EH (cell line): ENCODE results near the gene ENTPD2.
"Not testable (repeated sequence)": the region's sequence is repeated elsewhere in the genome, so short reads cannot be mapped to it uniquely, and the experiment has no call there.

ENCODE experiments used
- DNase-seq: peaks from one replicate; pipeline ENCODE4 v3.0.0-alpha.2; 2015; ENCODE audit warnings: low read depth

The ENTPD2 gene

GRCh38 chr9:137015976-137016375 lies 37.9 kb downstream of the ENTPD2 start:
- DNase-seq: no peak

DNA sequence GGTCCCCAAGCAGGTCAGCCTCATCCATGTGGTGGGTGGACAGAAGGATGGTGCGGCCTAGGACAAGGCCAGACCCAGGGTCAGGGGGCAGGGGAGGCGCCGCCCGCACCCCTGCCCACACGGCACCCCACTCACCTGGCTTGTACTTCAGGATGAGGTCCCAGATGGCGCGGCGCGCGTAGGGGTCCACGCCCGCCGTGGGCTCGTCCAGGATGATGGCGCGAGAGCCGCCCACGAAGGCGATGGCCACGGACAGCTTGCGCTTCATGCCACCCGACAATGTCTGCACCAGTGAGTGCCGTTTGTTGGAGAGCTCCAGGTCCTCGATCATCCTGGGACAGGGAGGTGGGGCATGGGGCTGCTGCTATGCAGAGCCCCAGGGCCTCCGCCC lies 38.3 kb downstream of the ENTPD2 start:
- DNase-seq: no peak

GRCh38 chr9:137014776-137015539 lies 38.9 kb downstream of the ENTPD2 start:
- no peak for DNase-seq

- DNase-seq: no peak
Observed at GRCh38 chr9:137014166-137014565, 39.7 kb downstream of the ENTPD2 start.

DNA sequence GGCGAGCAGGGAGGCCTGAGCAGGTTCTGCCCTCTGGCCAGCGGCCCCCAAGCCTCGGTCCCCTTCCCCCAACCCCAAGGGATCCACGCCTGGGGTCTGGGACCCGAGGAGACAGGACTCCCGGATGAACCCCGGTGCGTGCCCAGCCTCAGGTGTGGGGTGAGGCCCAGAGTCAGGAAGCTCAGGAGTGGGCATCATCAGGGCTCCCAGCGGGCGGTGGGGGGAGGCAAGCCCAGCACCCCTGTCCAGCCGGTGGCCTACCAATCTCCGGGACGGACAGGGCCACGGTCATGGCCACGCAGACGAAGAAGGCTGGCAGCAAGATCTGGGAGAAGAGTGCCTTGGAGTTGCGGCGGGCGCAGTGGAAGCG lies 40.3 kb downstream of the ENTPD2 start:
- DNase-seq: no peak

GRCh38 chr9:137012694-137013570 lies 40.9 kb downstream of the ENTPD2 start:
- no peak for DNase-seq

DNA sequence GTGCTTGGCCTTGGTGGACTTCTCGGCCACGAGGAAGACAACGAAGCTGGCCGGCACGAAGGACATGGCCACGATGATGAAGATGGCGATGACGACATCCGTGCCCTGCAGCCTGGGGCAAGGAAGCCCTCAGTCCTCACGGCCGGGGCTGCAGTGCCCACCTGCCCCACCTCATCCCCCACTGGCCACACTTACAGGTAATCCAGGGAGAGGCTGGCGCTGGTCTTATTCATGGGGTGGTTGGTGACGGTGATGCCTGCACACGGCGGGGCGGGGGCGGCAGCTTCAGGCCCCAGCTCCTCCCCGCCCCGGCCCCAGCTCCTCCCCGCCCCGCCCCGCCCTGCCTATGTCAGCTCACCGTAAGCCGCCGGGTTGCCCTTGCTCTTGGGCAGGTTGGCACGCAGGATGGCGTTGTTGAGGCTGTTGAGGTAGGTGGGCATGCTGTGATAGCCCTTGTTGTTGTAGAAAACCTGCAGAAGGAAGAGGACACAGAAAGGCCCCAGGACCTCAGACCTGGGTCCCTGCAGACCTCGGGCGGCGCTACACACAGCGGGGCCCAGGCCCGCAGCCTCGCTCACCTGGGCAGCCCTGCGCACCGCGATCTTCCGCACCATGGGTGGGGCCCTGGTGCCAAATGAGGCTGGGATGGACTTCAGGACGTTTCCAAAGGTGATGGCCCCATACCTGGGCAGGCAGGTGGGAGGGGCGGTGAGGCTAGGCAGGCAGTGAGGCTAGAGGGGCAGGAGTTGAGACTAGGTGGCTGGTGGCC lies 41.8 kb downstream of the ENTPD2 start:
- DNase-seq: no peak

GRCh38 chr9:137011156-137011555 lies 42.7 kb downstream of the ENTPD2 start:
- DNase-seq: no peak

GRCh38 chr9:137009938-137010732 lies 43.7 kb downstream of the ENTPD2 start:
- DNase-seq: no peak

- DNase-seq: no peak
Observed at GRCh38 chr9:137009217-137009616, 44.6 kb downstream of the ENTPD2 start.

GRCh38 chr9:137008312-137008711 lies 45.5 kb downstream of the ENTPD2 start:
- no peak for DNase-seq

DNA sequence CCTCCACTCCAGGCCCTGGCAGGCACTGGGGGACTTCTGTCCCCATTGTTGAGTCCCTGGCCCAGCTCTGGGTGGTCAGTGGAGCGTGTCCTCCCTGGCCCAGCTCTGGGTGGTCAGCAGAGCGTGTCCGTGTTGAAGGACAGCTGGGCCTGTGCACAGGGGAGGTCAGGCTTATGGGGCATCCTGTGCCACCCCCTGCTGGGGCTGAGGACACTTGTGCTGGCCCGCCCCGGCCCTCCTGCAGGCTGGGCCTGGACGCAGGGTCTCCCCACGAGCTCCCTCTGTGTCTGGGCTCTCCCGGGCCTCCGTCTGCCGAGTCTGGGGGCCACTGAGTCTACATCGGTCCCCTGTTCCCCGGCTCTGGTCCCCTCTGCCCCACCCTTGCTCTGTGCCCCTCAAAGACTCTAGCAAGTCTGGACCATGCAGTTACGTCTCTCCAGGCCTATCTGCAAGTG lies 46.0 kb downstream of the ENTPD2 start:
- no peak for DNase-seq

DNA sequence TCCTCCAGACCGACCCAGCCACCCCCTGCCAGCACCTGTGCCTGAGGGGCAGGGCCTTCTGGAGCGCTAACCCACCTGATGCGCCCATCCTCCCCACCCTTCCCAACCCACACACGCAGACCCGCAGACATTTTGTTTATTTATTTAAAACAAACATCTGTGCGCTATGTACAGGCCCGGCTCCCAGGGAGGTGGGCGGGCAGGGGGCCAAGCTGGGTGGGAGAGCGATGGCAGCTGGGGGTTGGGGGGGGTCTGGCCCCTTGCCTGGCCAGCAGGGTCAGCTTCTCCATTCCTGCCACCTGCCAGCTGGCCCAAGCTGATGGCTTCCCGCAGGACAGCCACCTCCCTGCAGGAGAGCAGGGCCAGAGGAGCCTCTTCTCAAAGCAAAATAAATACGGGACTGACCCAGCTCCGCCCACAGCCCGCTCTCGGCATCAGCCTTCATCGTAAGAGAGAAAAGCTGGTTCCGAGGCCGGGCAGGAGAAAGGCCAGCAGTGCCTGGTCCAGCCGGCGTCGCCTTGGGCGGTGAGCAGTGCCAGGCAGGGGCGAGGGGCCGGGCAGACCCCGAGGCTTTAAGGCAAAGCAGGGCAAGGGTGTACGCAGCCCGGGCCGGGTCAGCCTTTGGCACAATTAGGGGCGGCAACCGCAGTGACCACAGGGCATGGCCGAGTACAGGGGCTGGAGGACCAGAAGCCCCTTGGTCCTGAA lies 46.6 kb downstream of the ENTPD2 start:
- no peak for DNase-seq

DNA sequence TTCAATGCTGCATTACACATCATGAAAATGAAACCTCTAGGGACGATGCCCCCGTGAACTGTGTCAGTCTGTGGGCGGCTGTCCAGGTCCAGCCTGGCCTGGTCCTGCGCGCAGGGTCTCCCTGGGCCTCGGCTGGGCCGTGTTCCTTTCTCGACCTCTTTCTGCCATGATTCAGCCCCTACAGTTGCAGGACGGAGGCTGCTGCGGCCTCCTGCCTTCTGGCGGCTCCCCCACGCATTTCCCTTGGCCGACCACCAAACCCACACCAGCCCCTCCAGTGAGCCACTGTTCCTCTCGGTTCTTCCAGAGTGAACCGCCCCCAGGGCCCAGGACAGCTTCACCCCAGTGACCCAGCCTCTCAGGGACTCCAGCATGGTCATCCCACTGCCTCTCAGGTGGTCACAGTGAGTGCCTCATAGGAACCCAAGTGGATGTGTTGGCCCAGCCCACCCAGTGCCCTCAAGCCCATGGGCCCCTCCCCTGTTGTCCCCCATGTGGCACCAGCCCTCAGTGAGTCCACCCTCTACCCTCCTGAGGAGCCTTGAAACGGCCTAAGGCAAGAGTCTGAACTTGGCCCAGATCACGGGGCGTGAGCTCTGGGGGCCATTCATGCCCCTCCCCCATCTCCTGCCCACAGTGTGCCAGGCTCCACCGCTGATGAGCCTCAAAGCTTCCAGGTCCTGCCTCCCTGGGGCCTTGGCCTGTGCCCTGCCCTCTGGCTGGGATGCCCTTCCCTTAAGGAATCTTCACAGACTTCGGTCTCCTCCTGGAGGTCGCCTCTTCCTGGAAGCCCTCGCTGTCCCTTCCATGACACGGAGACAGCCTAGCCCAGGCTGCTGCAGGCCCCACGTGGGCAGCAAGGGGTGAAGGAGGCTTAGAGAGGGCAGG lies 47.5 kb downstream of the ENTPD2 start:
- DNase-seq: no peak

GRCh38 chr9:137004285-137004684 lies 49.6 kb downstream of the ENTPD2 start:
- not testable (repeated sequence) for DNase-seq

GRCh38 chr9:137002646-137003041 lies 51.2 kb downstream of the ENTPD2 start:
- DNase-seq: no peak

GRCh38 chr9:137001857-137002645 lies 51.8 kb downstream of the ENTPD2 start:
- DNase-seq: no peak

DNA sequence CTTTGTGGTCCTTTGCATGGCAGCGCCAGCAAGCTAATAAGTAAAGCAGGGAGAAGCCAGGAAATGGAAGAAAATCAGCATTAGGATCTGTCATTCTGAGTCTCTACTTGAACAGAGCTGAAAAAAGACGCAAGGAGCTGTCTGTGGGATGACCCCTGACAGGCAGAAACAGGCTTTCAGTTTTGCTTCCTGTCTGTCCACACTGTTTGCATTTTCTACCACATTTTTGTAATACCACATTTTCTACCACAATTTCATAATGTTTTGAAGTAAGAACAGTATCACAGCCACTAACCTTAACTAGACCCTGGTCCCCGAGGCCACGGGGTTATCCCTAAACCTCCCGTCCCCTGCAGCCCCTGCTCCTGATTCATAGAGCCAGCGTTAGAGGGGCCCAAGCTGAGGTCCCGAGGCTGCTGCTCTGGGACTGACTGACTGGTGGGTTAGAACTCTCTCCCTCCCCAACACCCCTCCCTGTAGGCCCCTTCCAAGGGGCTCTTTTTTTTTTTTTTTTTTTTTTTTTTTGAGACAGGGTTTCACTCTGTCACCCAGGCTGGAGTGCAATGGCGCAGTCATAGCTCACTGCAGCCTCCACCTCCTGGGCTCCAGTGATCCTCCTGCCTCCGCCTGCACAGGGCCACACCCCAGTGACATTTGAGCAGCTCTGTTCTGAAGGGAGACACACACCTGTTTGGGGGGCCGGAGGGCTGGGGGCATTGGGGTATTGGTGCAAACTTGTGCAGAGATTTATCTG lies 53.5 kb downstream of the ENTPD2 start:
- DNase-seq: peak; percentile 86
